B cell (primary cell): Measurements from ENCODE around the gene SFT2D2. TPM values are rescaled to one million over a fixed set of nuclear protein-coding genes. Genes with fewer than 3 reads are reported as not detected.

Source experiments
- ATAC-seq: fragments of 200-7000 bp; cut with Tn5 transposase; one replicate; pipeline ENCODE4 v1.10.0; 2021; ENCODE audit warnings: low read depth, mild to moderate bottlenecking, moderate number of reproducible peaks, moderate library complexity
- CTCF ChIA-PET: fragments of 350-600 bp; sonication (Branson Sonifier 250); formaldehyde crosslinking; loops from one replicate; lab custom pipeline; 2021; ENCODE audit warnings: antibody characterized with exemption, inconsistent platforms; lab: Charles Lee
- POLR2A ChIA-PET: fragments of 350-600 bp; sonication (Branson Sonifier 250); formaldehyde crosslinking; loops from one replicate; lab custom pipeline; 2021; ENCODE audit warnings: antibody characterized with exemption; lab: Charles Lee
- DNase-seq: peaks from one replicate; pipeline ENCODE4 v3.0.0; 2013
- H2AFZ ChIP-seq: 2 replicates; pipeline ENCODE4 v1.6.1; 2012; ENCODE audit warnings: mild to moderate bottlenecking, low read depth, low read length; ENCODE audit not compliant: insufficient read depth, poor library complexity, severe bottlenecking
- H3K27ac ChIP-seq, 2 donors: 1 replicate in 1 of 2; 2 replicates in 1 of 2; pipeline ENCODE4 v1.5.1; 2012 to 2013; ENCODE audit warnings: low read length in 2 of 2, mild to moderate bottlenecking in 2 of 2, moderate library complexity in 1 of 2
- H3K27me3 ChIP-seq, 4 experiments: fragments of 200-600 bp in 1 of 4; sonication (generic) in 1 of 4; replicated peaks in 1 of 4; 1 replicate in 2 of 4; 2 replicates in 2 of 4; pipeline versions ENCODE4 v1.6.1 to v1.7.0; 2013 to 2016; ENCODE audit warnings: low read length in 3 of 4, mild to moderate bottlenecking in 2 of 4, mixed read lengths in 1 of 4, moderate library complexity in 1 of 4; ENCODE audit not compliant: insufficient read depth in 4 of 4, control insufficient read depth in 3 of 4; ENCODE audit errors: control extremely low read depth in 1 of 4
- H3K36me3 ChIP-seq, 2 experiments: replicated peaks in 1 of 2; 1 replicate in 1 of 2; 2 replicates in 1 of 2; pipeline versions ENCODE4 v1.6.1 to v1.7.1; 2013; ENCODE audit warnings: low read length in 1 of 2; ENCODE audit not compliant: insufficient read depth in 2 of 2, control insufficient read depth in 1 of 2; ENCODE audit errors: control extremely low read depth in 1 of 2, extremely low read depth in 1 of 2
- H3K4me1 ChIP-seq, 2 donors: fragments of 200-600 bp in 1 of 2; sonication (generic) in 1 of 2; 1 replicate in 1 of 2; 2 replicates in 1 of 2; pipeline versions ENCODE4 v1.5.1 to v1.6.1; 2013 to 2017; ENCODE audit warnings: low read length in 2 of 2; ENCODE audit not compliant: control insufficient read depth in 2 of 2, insufficient read depth in 2 of 2
- H3K4me2 ChIP-seq: replicated peaks from 2 replicates; pipeline ENCODE3; 2012; ENCODE audit warnings: mild to moderate bottlenecking, low read depth, low read length; ENCODE audit not compliant: poor library complexity, severe bottlenecking
- H3K4me3 ChIP-seq, 5 experiments: fragments of 200-600 bp in 1 of 5; sonication (generic) in 1 of 5; 1 replicate in 3 of 5; 2 replicates in 2 of 5; pipeline versions ENCODE4 v1.5.1 to v1.7.0; 2011 to 2016; ENCODE audit warnings: low read length in 4 of 5, mild to moderate bottlenecking in 4 of 5, low read depth in 2 of 5, control low read depth in 1 of 5, moderate library complexity in 1 of 5; ENCODE audit not compliant: insufficient read depth in 1 of 5; ENCODE audit errors: control extremely low read depth in 1 of 5, extremely low read depth in 1 of 5
- H3K79me2 ChIP-seq: fragments of 200-600 bp; sonication (generic); one replicate; pipeline ENCODE4 v1.6.0; 2016; ENCODE audit warnings: low read length; ENCODE audit not compliant: control insufficient read depth, insufficient read depth
- H3K9ac ChIP-seq: fragments of 200-600 bp; sonication (generic); 2 replicates; pipeline ENCODE4 v1.6.1; 2017; ENCODE audit warnings: mild to moderate bottlenecking, low read length, moderate library complexity
- H3K9me3 ChIP-seq, 3 donors: one replicate each; pipeline versions ENCODE4 v1.6.1 to v1.7.1; 2013; ENCODE audit warnings: low read length in 2 of 3; ENCODE audit not compliant: control insufficient read depth in 2 of 3, insufficient read depth in 1 of 3; ENCODE audit errors: control extremely low read depth in 1 of 3
- H4K20me1 ChIP-seq: 2 replicates; pipeline ENCODE4 v1.6.0; 2012; ENCODE audit warnings: mild to moderate bottlenecking, low read length; ENCODE audit not compliant: insufficient read depth, control insufficient read depth, poor library complexity, severe bottlenecking
- H3K27ac Mint-ChIP-seq: one replicate; pipeline ENCODE4 v1.8.0; 2021; ENCODE audit warnings: mixed read lengths
- H3K27me3 Mint-ChIP-seq: one replicate; pipeline ENCODE4 v1.8.0; 2021; ENCODE audit warnings: mixed read lengths
- H3K4me1 Mint-ChIP-seq: one replicate; pipeline ENCODE4 v1.8.0; 2021; ENCODE audit warnings: mixed read lengths
- H3K4me3 Mint-ChIP-seq: one replicate; pipeline ENCODE4 v1.8.0; 2021; ENCODE audit warnings: mixed read lengths
- H3K9me3 Mint-ChIP-seq: one replicate; pipeline ENCODE4 v1.8.0; 2022; ENCODE audit warnings: mixed read lengths; ENCODE audit not compliant: insufficient read depth
- CTCF ChIP-seq: fragments of 200-600 bp; IDR thresholded peaks from one replicate; pipeline ENCODE4 v1.8.0; 2022; ENCODE audit warnings: antibody characterized with exemption, mild to moderate bottlenecking
- EZH2 ChIP-seq: IDR thresholded peaks from 2 replicates; pipeline ENCODE4 v1.6.1; 2012; ENCODE audit warnings: borderline replicate concordance, low read depth, mild to moderate bottlenecking, moderate library complexity, low read length; ENCODE audit not compliant: insufficient read depth, poor library complexity, severe bottlenecking
- WGBS: methylation state at CpG from one replicate; pipeline ENCODE4 v1.1.5; 2013; ENCODE audit warnings: missing lambda C conversion rate; ENCODE audit not compliant: insufficient coverage; 5-methylcytosine and 5-hydroxymethylcytosine counted together
- intact Hi-C: fragments of 100-400 bp; cut with micrococcal nuclease; formaldehyde crosslinking; loops from one replicate; pipeline ENCODE4 v1.10.0; 2022
- polyA minus RNA-seq: library from RNA; depleted of rRNA, polyadenylated mRNA; stranded (reverse); fragments of >200 nt; gene quantifications from 2 replicates; pipeline ENCODE4 v1.2.3, GENCODE V29; 2012
- polyA plus RNA-seq: library from polyadenylated mRNA; depleted of rRNA; stranded (reverse); fragments of >200 nt; gene quantifications from 2 replicates; pipeline ENCODE4 v1.2.3, GENCODE V29; 2012
- total RNA-seq, 2 donors: library from RNA; stranded (reverse); fragments of 120-200 nt in 1 of 2; gene quantifications; 1 replicate in 1 of 2; 2 replicates in 1 of 2; pipeline versions ENCODE4 v1.2.3 to v1.2.4, GENCODE V29; 2013 to 2022

The SFT2D2 gene
- 68.3 and 79.0 TPM in 2 replicates for total RNA-seq
- 39.4 TPM for total RNA-seq (2013)
- 13.0 and 20.3 TPM in 2 replicates for polyA plus RNA-seq
- polyA minus RNA-seq = 24.1 and 38.4 TPM in 2 replicates

DNA sequence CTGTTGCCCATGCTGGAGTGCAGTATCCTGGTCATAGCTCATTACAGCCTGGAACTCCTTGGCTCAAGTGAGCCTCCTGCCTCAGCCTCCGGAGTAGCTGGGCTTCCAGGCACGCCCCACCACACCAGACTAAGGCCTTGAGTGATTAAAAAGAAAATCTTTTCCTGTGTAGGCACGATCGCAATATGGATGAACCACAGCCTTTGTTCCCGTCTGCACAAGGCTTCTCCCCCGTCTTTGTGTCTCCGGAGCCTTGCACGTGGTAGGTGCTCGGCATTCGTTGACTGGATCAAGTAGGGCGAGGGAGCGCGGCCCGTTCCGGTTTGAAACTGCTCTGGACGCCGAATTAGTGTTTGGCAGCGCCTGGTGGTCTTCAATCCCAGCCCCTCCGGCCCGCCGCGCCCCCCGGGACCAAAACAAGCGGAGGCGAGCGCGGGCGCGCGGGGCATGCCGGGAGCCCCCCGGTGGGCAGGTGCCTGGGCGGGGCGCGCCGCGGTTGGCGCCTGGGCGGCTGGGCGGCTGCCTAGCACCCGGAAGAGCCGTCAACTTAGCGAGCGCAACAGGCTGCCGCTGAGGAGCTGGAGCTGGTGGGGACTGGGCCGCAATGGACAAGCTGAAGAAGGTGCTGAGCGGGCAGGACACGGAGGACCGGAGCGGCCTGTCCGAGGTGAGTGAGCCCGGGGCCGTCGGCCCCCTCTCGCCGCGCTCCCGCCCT, at the start of gene SFT2D2:
Gene SFT2D2, plus strand, starts transcription at position 529 of the 715 bp plus-strand sequence. Its CDS starts 76 bp downstream, at position 605.
- WGBS = under 1% methylated on average over 56 of the region's 58 CpGs
- Histone ChIP-seq H3K27ac (peak within 1 kb of the TSS; percentile 73 to 91), H3K4me2 (peak within 1 kb of the TSS; percentile 85), H3K4me1 (peaks cover 42 to 45% of the 10 kb centered on the region in 2 donors), H4K20me1 (peaks cover 39% of the 10 kb centered on the region), H3K9ac (peak within 1 kb of the TSS; percentile 84), H2AFZ (peak within 1 kb of the TSS; percentile 95), H3K79me2 (peaks cover 49% of the 10 kb centered on the region), H3K36me3 (peaks cover 0 to 11% of the 10 kb centered on the region in 2 experiments), H3K27me3 (no peaks in the 10 kb centered on the region), H3K4me3 (peak within 1 kb of the TSS; percentile 71 to 89 (median 84)), H3K9me3 (no peaks in the 10 kb centered on the region)
- TF ChIP-seq CTCF (no peak), EZH2 (no peak)
- POLR2A ChIA-PET = interaction anchor here (0.8 to 1.1 kb wide), 2 partner anchors 47 to 117 kb away, joined by 3 read pairs; partner anchors contain the start of gene TIPRL
- peak; percentile 93 for ATAC-seq
- peak; percentile 87 for DNase-seq
- peak within 1 kb of the TSS; percentile 98 for H3K27ac Mint-ChIP-seq
- intact Hi-C loops = loop anchor here (1.0 to 5.0 kb wide), 4 partner anchors 46 to 1142 kb away; partner anchors contain the start of genes BLZF1, DCAF6, MPC2 and NME7
- H3K27me3 Mint-ChIP-seq = peaks cover 2% of the 10 kb centered on the region
- H3K9me3 Mint-ChIP-seq = no peaks in the 10 kb centered on the region
- CTCF ChIA-PET = interaction anchor here (0.6 to 3.3 kb wide), 4 partner anchors 10 to 144 kb away, joined by 3 to 13 read pairs (median 3); no protein-coding TSS in a partner anchor
- peaks cover 49% of the 10 kb centered on the region for H3K4me1 Mint-ChIP-seq
- peak within 1 kb of the TSS; percentile 89 for H3K4me3 Mint-ChIP-seq
